SU-DHL-6 (cell line): ENCODE results near the gene FMO4.

Experiments used
- H2AFZ ChIP-seq: fragments of 200-600 bp; sonication (generic); 2 replicates; pipeline ENCODE4 v1.6.1; 2014; ENCODE audit warnings: low read depth, mild to moderate bottlenecking, moderate library complexity, mixed read lengths, antibody characterized with exemption, low read length; ENCODE audit not compliant: severe bottlenecking
- H3F3A ChIP-seq: fragments of 200-600 bp; shearing (Covaris generic); 2 replicates; pipeline ENCODE4 v1.6.0; 2016; ENCODE audit warnings: antibody characterized with exemption, mild to moderate bottlenecking; ENCODE audit not compliant: insufficient read depth
- H3K27ac ChIP-seq: fragments of 200-600 bp; sonication (generic); 2 replicates; pipeline ENCODE4 v1.5.1; 2016; ENCODE audit warnings: low read depth, mild to moderate bottlenecking, low read length, moderate library complexity, mixed read lengths
- H3K27me3 ChIP-seq: fragments of 200-600 bp; sonication (generic), shearing (Covaris generic); 2 replicates; pipeline ENCODE4 v1.6.0; 2014; ENCODE audit warnings: mild to moderate bottlenecking, low read length
- H3K36me3 ChIP-seq: fragments of 200-600 bp; sonication (generic); 2 replicates; pipeline ENCODE4 v1.6.1; 2014; ENCODE audit warnings: mild to moderate bottlenecking, low read length, mixed read lengths
- H3K4me2 ChIP-seq: fragments of 300-600, 200-600 bp; shearing (Covaris generic), sonication (generic); 2 replicates; pipeline ENCODE4 v1.6.0; 2014; ENCODE audit warnings: low read length, low read depth, mild to moderate bottlenecking; ENCODE audit not compliant: poor library complexity, severe bottlenecking
- H3K4me3 ChIP-seq: fragments of 200-600 bp; sonication (generic); 2 replicates; pipeline ENCODE4 v1.5.1; 2014; ENCODE audit warnings: antibody characterized with exemption, low read length, mild to moderate bottlenecking, mixed read lengths; ENCODE audit not compliant: insufficient read depth, poor library complexity, severe bottlenecking
- H3K79me2 ChIP-seq: fragments of 200-600 bp; sonication (generic); 2 replicates; pipeline ENCODE4 v1.6.1; 2014; ENCODE audit warnings: mild to moderate bottlenecking, low read length, moderate library complexity; ENCODE audit not compliant: insufficient read depth
- H3K9ac ChIP-seq: fragments of 200-600 bp; sonication (generic); 2 replicates; pipeline ENCODE4 v1.7.0; 2014; ENCODE audit warnings: mild to moderate bottlenecking, low read length
- H3K9me2 ChIP-seq: fragments of 200-600 bp; sonication (generic); replicated peaks from 2 replicates; pipeline ENCODE4 v1.6.1; 2014; ENCODE audit warnings: low read length; ENCODE audit not compliant: insufficient read depth
- H3K9me3 ChIP-seq: fragments of 200-600 bp; sonication (generic); 2 replicates; pipeline ENCODE4 v1.6.1; 2014; ENCODE audit warnings: low read length, mixed read lengths; ENCODE audit not compliant: insufficient read depth
- H4K20me1 ChIP-seq: fragments of 200-600 bp; sonication (generic); 2 replicates; pipeline ENCODE4 v1.6.1; 2014; ENCODE audit warnings: low read depth, mild to moderate bottlenecking, antibody characterized with exemption, low read length, moderate library complexity, mixed read lengths
- EZH2phosphoT487 ChIP-seq: fragments of 200-600 bp; sonication (generic), shearing (Covaris generic); conservative IDR thresholded peaks from 2 replicates; pipeline ENCODE4 v1.6.1; 2018; ENCODE audit warnings: mild to moderate bottlenecking, antibody characterized with exemption, low read length, moderate library complexity, mixed read lengths
- TF ChIP-seq, protein P1 (sequence below): fragments of 200-600 bp; sonication (generic); IDR thresholded peaks from one replicate; pipeline ENCODE4 v1.5.1; 2017; ENCODE audit warnings: antibody characterized with exemption, mild to moderate bottlenecking, low read length, moderate library complexity; ENCODE audit not compliant: insufficient read depth, poor library complexity, severe bottlenecking

The FMO4 gene

DNA sequence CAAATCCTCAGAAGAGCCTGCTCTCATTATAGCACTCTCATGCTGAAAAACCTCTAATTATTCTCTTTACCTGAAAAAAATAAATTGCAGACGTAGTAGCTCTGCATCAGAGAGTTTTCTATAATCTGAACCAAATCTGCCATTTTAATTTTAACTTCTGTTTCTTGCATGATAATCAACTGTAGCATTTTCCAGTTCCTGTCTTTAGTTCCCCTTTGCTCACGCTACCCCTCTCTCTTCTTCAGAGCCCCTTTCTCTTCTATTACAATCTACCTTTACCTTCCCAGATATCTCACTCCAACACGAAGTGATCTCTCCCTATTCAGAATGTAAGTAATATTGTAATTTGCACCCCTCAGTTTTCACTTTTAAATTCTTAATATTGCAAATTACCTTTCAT is 34.3 kb upstream of the FMO4 start:
- H3K9me2 ChIP-seq: no peaks in the 10 kb centered on the region
- no peaks in the 10 kb centered on the region for H3F3A ChIP-seq
- H3K9ac ChIP-seq: no peak overlapping the region
- H2AFZ ChIP-seq: no peak overlapping the region
- no peak overlapping the region for H3K4me2 ChIP-seq
- H3K27me3 ChIP-seq: no peaks in the 10 kb centered on the region
- H3K27ac ChIP-seq: no peak overlapping the region
- no peak overlapping the region for H3K4me3 ChIP-seq
- H4K20me1 ChIP-seq: no peaks in the 10 kb centered on the region
- TF ChIP-seq EZH2phosphoT487: no peak
- TF ChIP-seq, protein P1, sequence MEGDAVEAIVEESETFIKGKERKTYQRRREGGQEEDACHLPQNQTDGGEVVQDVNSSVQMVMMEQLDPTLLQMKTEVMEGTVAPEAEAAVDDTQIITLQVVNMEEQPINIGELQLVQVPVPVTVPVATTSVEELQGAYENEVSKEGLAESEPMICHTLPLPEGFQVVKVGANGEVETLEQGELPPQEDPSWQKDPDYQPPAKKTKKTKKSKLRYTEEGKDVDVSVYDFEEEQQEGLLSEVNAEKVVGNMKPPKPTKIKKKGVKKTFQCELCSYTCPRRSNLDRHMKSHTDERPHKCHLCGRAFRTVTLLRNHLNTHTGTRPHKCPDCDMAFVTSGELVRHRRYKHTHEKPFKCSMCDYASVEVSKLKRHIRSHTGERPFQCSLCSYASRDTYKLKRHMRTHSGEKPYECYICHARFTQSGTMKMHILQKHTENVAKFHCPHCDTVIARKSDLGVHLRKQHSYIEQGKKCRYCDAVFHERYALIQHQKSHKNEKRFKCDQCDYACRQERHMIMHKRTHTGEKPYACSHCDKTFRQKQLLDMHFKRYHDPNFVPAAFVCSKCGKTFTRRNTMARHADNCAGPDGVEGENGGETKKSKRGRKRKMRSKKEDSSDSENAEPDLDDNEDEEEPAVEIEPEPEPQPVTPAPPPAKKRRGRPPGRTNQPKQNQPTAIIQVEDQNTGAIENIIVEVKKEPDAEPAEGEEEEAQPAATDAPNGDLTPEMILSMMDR: no peak
- no peaks in the 10 kb centered on the region for H3K9me3 ChIP-seq
- H3K79me2 ChIP-seq: no peaks in the 10 kb centered on the region
- no peaks in the 10 kb centered on the region for H3K36me3 ChIP-seq

DNA sequence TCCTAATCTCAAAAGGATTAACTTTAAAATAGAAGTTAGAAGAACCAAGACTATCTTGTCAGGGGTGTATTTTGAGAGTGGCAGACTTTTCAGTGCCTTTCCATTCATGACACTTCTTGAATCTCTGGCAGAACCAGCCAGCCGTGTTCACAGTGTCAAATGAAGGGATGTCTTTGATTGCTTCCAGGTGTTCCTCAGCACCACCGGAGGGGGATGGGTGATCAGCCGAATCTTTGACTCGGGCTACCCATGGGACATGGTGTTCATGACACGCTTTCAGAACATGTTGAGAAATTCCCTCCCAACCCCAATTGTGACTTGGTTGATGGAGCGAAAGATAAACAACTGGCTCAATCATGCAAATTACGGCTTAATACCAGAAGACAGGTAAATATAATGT is 33.4 kb upstream of the FMO4 start:
- Histone ChIP-seq H3F3A (no peaks in the 10 kb centered on the region), H3K4me2 (no peak overlapping the region), H3K9me2 (no peaks in the 10 kb centered on the region), H3K79me2 (no peaks in the 10 kb centered on the region), H4K20me1 (no peaks in the 10 kb centered on the region), H3K27me3 (no peaks in the 10 kb centered on the region), H3K4me3 (no peak overlapping the region), H3K9ac (no peak overlapping the region), H3K27ac (no peak overlapping the region), H3K9me3 (no peaks in the 10 kb centered on the region), H2AFZ (no peak overlapping the region), H3K36me3 (no peaks in the 10 kb centered on the region)
- no peak for TF ChIP-seq EZH2phosphoT487
- TF ChIP-seq, protein P1: no peak

DNA sequence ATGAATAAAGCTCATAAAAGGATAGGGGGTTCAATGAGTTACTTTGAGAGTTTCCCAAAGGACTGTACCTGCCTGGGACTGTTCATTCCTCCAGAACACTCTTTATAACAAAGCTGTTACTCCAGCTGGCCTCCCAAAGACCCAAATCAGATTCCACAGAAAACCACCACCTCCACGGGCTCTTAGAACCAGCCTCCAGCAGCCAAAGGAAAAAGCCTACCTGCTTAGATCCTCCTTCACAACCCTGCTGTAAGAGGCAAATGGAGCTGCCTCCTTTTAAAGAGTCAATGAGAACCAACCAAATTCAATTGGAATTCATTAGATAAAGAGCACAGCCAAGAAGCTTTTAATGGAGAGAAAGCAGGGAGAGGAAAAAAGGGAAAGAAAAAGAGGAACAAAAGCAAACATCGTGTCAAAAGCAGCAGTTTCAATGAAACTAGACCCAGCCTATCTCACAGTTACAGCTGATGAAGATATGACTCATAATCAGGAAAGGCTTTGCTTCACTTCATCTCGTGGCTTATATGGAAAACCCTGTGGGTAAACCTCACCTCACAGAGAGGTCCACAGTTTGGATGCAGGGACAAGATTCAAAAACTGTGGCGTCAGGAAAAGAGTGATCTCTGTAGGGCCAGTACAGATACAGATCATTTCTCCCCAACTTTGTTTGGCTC is 27.8 kb upstream of the FMO4 start:
- Histone ChIP-seq H3F3A (no peaks in the 10 kb centered on the region), H2AFZ (no peak overlapping the region), H3K27ac (no peak overlapping the region), H3K9me2 (no peaks in the 10 kb centered on the region), H3K4me2 (no peak overlapping the region), H3K79me2 (no peaks in the 10 kb centered on the region), H3K4me3 (no peak overlapping the region), H4K20me1 (no peaks in the 10 kb centered on the region), H3K9me3 (no peaks in the 10 kb centered on the region), H3K9ac (no peak overlapping the region), H3K27me3 (no peaks in the 10 kb centered on the region), H3K36me3 (no peaks in the 10 kb centered on the region)
- TF ChIP-seq, protein P1: no peak
- TF ChIP-seq EZH2phosphoT487: no peak
